GM18502 (cell line): ENCODE measurements around the gene CCNJL.
A peak's percentile ranks its signal among the peaks of the same experiment; 100 is the strongest.

ENCODE experiments used
- ATAC-seq: cut with Tn5 transposase; IDR thresholded peaks from one replicate; pipeline ENCODE4 v1.9.1; 2021; ENCODE audit warnings: mild to moderate bottlenecking; ENCODE audit not compliant: unreplicated experiment, poor library complexity

Gene CCNJL

GRCh38 chr5:160235731-160236130, 76.6 kb downstream of the CCNJL start:
- ATAC-seq: no peak

GRCh38 chr5:160233215-160233614, 79.1 kb downstream of the CCNJL start:
- ATAC-seq: peak; percentile 34

- ATAC-seq: peak; percentile 43
These were observed 80.5 kb downstream of the CCNJL start for GRCh38 chr5:160231783-160232342.

- ATAC-seq: peak; percentile 74
These were observed 81.5 kb downstream of the CCNJL start for GRCh38 chr5:160230686-160231527.

- ATAC-seq: no peak
These were observed 83.1 kb downstream of the CCNJL start, which contains the start of gene FABP6 for GRCh38 chr5:160229190-160229742. TSS of gene FABP6 (plus strand) at chr5:160229506. CDS start at chr5:160229558, 52 bp downstream.

GRCh38 chr5:160227012-160227411, 85.4 kb downstream of the CCNJL start:
- no peak for ATAC-seq

GRCh38 chr5:160221082-160221481, 91.3 kb downstream of the CCNJL start:
- peak; percentile 81 for ATAC-seq

- ATAC-seq: no peak
These were observed 93.0 kb downstream of the CCNJL start for GRCh38 chr5:160219356-160219755.

GRCh38 chr5:160213537-160213936, 98.8 kb downstream of the CCNJL start:
- no peak for ATAC-seq

GRCh38 chr5:160211352-160211751, 101.0 kb downstream of the CCNJL start:
- no peak for ATAC-seq

GRCh38 chr5:160210606-160211005, 101.8 kb downstream of the CCNJL start:
- no peak for ATAC-seq

GRCh38 chr5:160209917-160210316, 102.4 kb downstream of the CCNJL start:
- ATAC-seq: no peak

- no peak for ATAC-seq
These were observed 105.3 kb downstream of the CCNJL start for GRCh38 chr5:160207061-160207460.
